HEK293T (cell line): ENCODE results near the gene GPR107.

ENCODE experiments used
- CTCF ChIA-PET: fragments of 350-600 bp; formaldehyde crosslinking; extraction: SDS; loops from one replicate; lab custom pipeline; 2021; ENCODE audit warnings: antibody characterized with exemption, inconsistent platforms; lab: Yijun Ruan, JAX
- POLR2A ChIA-PET: fragments of 350-600 bp; formaldehyde crosslinking; extraction: SDS; loops from one replicate; lab custom pipeline; 2020; ENCODE audit warnings: antibody characterized with exemption, inconsistent platforms; lab: Yijun Ruan, JAX
- DNase-seq: peaks from one replicate; pipeline ENCODE4 v3.0.0; 2012; ENCODE audit warnings: mixed read lengths; ENCODE audit errors: extremely low spot score
- ARNT ChIP-seq: fragments of 450-650 bp; IDR thresholded peaks from 2 replicates; pipeline ENCODE4 v1.6.1; 2017; ENCODE audit warnings: mild to moderate bottlenecking
- BHLHE40 ChIP-seq: fragments of 450-650 bp; IDR thresholded peaks from 2 replicates; pipeline ENCODE4 v1.6.1; 2016; ENCODE audit warnings: mild to moderate bottlenecking, moderate library complexity, borderline replicate concordance
- CTBP1 ChIP-seq: fragments of 450-650 bp; IDR thresholded peaks from 2 replicates; pipeline ENCODE4 v1.6.1; 2016; ENCODE audit warnings: borderline replicate concordance
- ELF4 ChIP-seq: fragments of 450-650 bp; IDR thresholded peaks from 2 replicates; pipeline ENCODE4 v1.6.1; 2017; ENCODE audit warnings: antibody characterized with exemption
- FOXA1 ChIP-seq: fragments of 450-650 bp; IDR thresholded peaks from 2 replicates; pipeline ENCODE4 v1.6.1; 2016; ENCODE audit warnings: mild to moderate bottlenecking
- FOXK2 ChIP-seq: fragments of 450-650 bp; IDR thresholded peaks from 2 replicates; pipeline ENCODE4 v1.6.1; 2016; ENCODE audit warnings: mild to moderate bottlenecking
- FOXM1 ChIP-seq: fragments of 450-650 bp; IDR thresholded peaks from 2 replicates; pipeline ENCODE4 v1.6.1; 2017; ENCODE audit warnings: mild to moderate bottlenecking, borderline replicate concordance
- HDGF ChIP-seq: fragments of 450-650 bp; IDR thresholded peaks from 2 replicates; pipeline ENCODE4 v1.6.1; 2017; ENCODE audit warnings: antibody characterized with exemption, borderline replicate concordance
- L3MBTL2 ChIP-seq: fragments of 450-650 bp; conservative IDR thresholded peaks from 2 replicates; pipeline ENCODE4 v1.6.1; 2016; ENCODE audit warnings: mild to moderate bottlenecking
- LEF1 ChIP-seq: fragments of 450-650 bp; IDR thresholded peaks from 2 replicates; pipeline ENCODE4 v1.6.1; 2017; ENCODE audit warnings: mild to moderate bottlenecking, borderline replicate concordance
- NFRKB ChIP-seq: fragments of 450-650 bp; IDR thresholded peaks from 2 replicates; pipeline ENCODE4 v1.6.1; 2016; ENCODE audit warnings: mild to moderate bottlenecking, moderate library complexity
- SP1 ChIP-seq: fragments of 450-650 bp; IDR thresholded peaks from 2 replicates; pipeline ENCODE4 v1.6.1; 2017
- SUZ12 ChIP-seq: fragments of 450-650 bp; IDR thresholded peaks from 2 replicates; pipeline ENCODE4 v1.6.1; 2016; ENCODE audit warnings: mild to moderate bottlenecking
- TARDBP ChIP-seq: fragments of 450-650 bp; IDR thresholded peaks from 2 replicates; pipeline ENCODE4 v1.6.1; 2016
- ZNF384 ChIP-seq: fragments of 450-650 bp; IDR thresholded peaks from 2 replicates; pipeline ENCODE4 v1.6.1; 2016
- TF ChIP-seq, protein P1 (sequence below): fragments of 450-650 bp; IDR thresholded peaks from 2 replicates; pipeline ENCODE4 v1.6.1; 2016

The GPR107 gene

DNA sequence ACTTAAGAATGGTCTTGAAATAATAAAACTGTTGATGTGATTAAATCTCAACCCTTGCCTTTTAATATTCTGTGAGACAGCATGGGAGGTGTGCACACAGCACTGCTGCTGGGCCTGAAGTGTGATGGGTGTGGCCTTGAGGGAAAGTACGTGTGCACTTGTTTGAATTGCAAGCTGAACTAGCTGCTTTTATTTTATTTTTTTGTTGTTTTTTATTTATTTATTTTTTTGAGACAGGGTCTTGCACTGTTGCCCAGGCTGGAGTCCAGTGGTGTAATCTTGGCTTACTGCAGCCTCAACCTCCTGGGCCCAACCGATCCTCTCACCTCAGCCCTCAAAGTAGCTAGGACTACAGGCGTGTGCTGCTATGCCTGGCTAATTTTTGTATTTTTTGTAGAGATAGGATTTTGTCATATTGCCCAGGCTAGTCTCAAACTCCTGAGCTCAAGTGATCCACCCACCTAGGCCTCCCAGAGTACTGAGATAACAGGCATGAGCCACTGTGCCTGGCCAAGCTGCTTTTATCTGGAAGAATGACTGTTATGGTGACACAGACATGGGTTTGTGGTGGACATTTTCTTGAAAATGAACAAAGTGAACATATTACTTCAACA is 58.9 kb downstream of the GPR107 start:
- no peak for DNase-seq
- ChIA-PET CTCF (no interaction called here), POLR2A (no interaction called here)
- TF ChIP-seq FOXA1 (no peak), HDGF (no peak), ARNT (no peak), LEF1 (no peak), SUZ12 (no peak), ELF4 (no peak), ZNF384 (no peak), BHLHE40 (no peak), L3MBTL2 (no peak), FOXK2 (no peak), FOXM1 (no peak), NFRKB (no peak), CTBP1 (no peak), TARDBP (no peak), SP1 (no peak)
- TF ChIP-seq, protein P1, sequence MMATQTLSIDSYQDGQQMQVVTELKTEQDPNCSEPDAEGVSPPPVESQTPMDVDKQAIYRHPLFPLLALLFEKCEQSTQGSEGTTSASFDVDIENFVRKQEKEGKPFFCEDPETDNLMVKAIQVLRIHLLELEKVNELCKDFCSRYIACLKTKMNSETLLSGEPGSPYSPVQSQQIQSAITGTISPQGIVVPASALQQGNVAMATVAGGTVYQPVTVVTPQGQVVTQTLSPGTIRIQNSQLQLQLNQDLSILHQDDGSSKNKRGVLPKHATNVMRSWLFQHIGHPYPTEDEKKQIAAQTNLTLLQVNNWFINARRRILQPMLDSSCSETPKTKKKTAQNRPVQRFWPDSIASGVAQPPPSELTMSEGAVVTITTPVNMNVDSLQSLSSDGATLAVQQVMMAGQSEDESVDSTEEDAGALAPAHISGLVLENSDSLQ, result no peak

DNA sequence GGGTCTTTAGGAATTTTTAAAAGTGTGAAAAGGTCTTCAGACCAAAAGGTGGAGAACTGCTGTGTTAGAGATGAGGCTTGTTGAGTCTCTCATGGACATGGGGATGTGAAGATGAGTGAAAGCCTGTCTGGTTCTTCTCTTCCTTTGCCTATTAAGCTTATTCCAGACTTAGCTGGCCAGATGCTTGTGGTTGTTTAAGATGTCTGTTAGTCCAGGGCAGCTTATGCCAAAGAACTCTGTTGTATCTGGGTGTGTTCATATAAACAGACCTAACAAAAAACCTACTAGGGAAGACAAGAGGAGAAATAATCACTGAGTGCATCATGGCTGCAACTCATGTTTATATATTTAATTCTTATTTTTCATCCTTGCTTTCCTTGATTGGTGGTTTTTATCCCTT is 61.0 kb downstream of the GPR107 start:
- no peak for DNase-seq
- ChIA-PET CTCF (no interaction called here), POLR2A (no interaction called here)
- TF ChIP-seq SP1 (no peak), ARNT (no peak), ZNF384 (no peak), SUZ12 (no peak), ELF4 (no peak), FOXA1 (no peak), NFRKB (no peak), CTBP1 (no peak), L3MBTL2 (no peak), TARDBP (no peak), HDGF (no peak), FOXM1 (no peak), BHLHE40 (no peak), LEF1 (no peak), FOXK2 (no peak)
- TF ChIP-seq, protein P1, result no peak

DNA sequence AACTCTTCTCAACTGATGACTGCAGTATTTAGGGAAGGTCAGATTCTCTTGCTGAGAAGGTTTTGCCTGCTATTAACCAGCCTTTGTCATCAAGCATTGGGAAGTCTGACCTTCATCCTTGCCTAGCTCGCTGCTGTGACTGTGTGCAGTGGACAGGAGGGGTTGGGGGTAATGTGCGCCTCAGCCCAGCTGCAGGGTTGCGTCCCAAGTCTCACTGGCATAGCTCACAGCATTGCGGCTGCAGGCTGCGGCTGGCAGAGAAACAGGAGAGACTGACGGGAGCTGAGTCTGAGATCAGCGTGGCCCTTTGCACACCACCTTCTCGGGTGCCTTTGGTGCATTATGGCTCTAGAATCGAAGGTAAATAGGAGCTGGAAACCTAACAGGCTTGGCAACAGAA is 62.6 kb downstream of the GPR107 start:
- DNase-seq, result no peak
- POLR2A ChIA-PET, result no interaction called here
- CTCF ChIA-PET, result no interaction called here
- TF ChIP-seq SP1, result no peak
- TF ChIP-seq HDGF, result no peak
- no peak for TF ChIP-seq FOXK2
- TF ChIP-seq LEF1, result no peak
- TF ChIP-seq TARDBP, result no peak
- TF ChIP-seq, protein P1, result no peak
- no peak for TF ChIP-seq L3MBTL2
- no peak for TF ChIP-seq ZNF384
- no peak for TF ChIP-seq BHLHE40
- TF ChIP-seq CTBP1, result no peak
- TF ChIP-seq ARNT, result no peak
- TF ChIP-seq FOXA1, result no peak
- no peak for TF ChIP-seq FOXM1
- TF ChIP-seq ELF4, result no peak

DNA sequence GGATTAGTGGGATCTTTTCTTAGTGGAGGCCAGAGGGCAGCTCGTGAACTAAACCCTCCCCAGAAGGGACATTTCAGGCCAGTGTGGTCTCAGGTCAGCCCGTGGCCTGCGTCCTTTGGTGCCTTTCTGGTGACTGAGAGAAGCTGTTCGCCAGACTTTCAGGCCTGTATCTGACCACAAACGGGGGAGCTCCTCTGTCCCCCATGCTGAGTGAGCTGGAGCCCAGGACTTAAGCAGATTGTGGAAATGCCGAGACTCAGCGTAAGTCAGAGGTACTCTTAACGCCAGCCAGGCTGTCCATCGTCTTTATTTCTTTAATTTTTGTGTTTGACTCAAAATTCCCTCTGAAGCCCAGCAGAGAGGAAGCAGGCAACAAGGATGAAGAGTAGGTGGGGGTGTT is 63.7 kb downstream of the GPR107 start:
- DNase-seq, result no peak
- POLR2A ChIA-PET, result no interaction called here

DNA sequence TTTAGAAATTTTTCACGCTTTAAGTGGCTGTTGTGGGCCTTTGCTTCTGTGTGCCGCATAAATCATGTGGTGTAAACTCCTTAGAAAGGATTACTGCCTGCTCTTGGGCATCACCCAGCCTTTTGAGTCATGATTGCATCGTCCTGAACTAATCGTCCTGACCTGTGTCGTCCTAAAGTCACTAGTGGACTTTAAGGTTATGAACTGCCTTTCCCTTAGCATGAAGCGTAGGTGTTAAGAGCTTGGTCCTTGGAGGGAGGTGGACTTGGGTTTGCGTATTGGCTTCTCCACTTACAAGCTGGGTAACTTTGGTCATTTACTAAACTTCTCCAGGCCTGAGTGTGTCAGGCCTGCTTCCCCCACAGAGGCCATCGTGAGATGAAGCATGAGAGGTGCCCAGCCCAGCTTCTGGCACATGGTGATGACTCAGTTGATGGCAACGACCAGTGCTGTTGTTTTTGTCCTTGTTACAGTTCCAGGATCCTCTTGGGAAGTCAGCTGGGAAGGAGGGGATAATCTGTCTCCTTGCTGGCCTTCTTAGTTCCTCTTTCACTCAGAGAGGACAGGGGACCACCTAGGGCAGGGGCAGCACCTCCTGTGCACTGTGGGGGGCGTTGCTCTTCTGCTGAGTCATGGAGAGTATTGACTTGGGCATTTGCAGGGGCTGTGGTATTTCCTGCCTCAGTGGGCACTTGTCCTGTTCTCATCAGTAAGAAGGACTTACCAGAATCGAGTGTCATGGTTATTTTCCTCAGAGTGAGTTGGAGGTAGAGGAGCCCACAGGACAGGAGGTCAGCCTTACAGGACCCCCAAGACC is 64.3 kb downstream of the GPR107 start:
- TF ChIP-seq BHLHE40 (no peak), CTBP1 (no peak), ELF4 (no peak), LEF1 (no peak), ZNF384 (no peak), FOXM1 (no peak), TARDBP (no peak), FOXA1 (no peak), FOXK2 (no peak), HDGF (no peak), NFRKB (no peak), ARNT (no peak), SP1 (no peak), SUZ12 (no peak), L3MBTL2 (no peak)
- TF ChIP-seq, protein P1, result no peak
- DNase-seq, result no peak
- ChIA-PET CTCF (no interaction called here), POLR2A (no interaction called here)

More for the DNA sequence above, 63.7 kb downstream of the GPR107 start:
- CTCF ChIA-PET, result no interaction called here
- TF ChIP-seq FOXK2 (no peak), ELF4 (no peak)
